GM12801 (cell line): ENCODE measurements around the gene TMEM218.

Experiments used
- CTCF ChIP-seq: IDR thresholded peaks from one replicate; pipeline ENCODE4 v1.5.1; 2011; ENCODE audit warnings: control low read depth; ENCODE audit not compliant: insufficient read length; ENCODE audit errors: extremely low read depth

TMEM218 gene

DNA sequence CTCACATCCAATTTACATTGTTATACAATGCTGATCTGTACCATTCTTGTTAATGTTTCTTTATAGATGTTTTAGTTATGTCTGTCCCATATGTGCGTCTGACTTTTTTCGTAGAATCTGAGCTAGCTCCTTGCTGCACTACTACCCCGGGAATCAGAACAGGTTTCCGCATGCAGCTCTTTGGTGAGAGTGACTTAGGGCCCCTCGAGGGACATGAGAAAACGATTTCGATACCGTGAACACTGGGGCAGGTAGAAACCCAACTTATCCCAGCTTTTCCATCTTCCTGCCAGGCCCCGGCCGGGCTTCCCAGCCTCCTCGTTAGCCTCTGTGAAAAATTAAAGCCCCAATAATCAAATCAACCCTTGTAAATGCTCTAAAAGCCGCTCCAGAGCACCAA, 29.8 kb upstream of the TMEM218 start:
- no peak for TF ChIP-seq CTCF

- no peak for TF ChIP-seq CTCF
Measured at GRCh38 chr11:125140233-125140632, 28.8 kb upstream of the TMEM218 start.

- no peak for TF ChIP-seq CTCF
Measured at GRCh38 chr11:125139778-125140177, 28.4 kb upstream of the TMEM218 start.

DNA sequence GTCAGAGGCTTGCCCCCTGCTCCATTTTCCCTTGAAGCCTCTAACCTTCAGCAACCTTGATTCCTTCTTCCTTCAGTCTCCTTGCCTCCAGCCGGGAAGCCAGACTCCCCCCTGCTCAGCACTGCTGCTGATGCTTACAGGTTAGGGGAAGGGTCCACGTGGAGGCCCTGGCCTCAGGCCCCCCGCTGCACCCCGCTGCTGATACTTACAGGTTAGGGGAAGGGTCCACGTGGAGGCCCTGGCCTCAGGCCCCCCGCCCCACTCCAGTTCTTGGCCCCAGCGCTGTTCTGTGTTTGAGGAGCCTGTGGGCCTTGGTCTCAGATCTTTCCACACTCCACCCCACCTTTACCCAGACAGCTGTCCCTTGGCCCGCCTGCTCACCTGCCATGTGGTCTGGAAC, 27.5 kb upstream of the TMEM218 start:
- TF ChIP-seq CTCF: no peak

DNA sequence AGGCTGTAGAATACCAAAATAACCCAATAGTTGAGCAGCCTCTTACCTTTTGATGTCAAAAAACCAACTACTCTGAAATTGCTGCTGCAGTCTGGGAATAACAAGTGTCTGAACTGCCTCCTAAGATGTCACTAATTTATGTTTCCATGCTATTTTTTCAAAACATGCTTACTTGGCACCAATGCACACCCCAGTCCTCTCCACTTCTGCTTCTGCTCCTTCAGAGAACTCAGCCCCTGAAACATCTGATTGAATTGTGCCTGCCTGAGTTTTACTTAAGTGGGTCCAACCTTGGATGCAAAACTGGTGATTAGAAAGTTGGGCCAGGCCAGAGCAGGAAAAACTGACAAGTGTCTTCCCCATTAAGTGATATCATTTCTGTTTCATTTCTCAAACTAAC, 24.6 kb upstream of the TMEM218 start:
- TF ChIP-seq CTCF: no peak

- no peak for TF ChIP-seq CTCF
Measured at GRCh38 chr11:125132596-125132995, 21.2 kb upstream of the TMEM218 start.

GRCh38 chr11:125132071-125132470, 20.6 kb upstream of the TMEM218 start:
- no peak for TF ChIP-seq CTCF
